ENCODE measurements around the gene MTCL1. TPM values are rescaled to one million over a fixed set of nuclear protein-coding genes. Genes with fewer than 3 reads are reported as not detected.

Gene MTCL1
- total RNA-seq (2021): 8.9 and 11.2 TPM in 2 replicates
- Bru-seq, nascent RNA: percentile 49 among the genes with signal in this experiment
- BruChase-seq, experiment 1, labeled RNA remaining after a 2-hour chase: percentile 50 among the genes with signal in this experiment
- BruChase-seq, experiment 2, labeled RNA remaining after a 6-hour chase: percentile 47 among the genes with signal in this experiment
- long read RNA-seq, partial matches to known transcripts: 5 of 6 reads
- long read RNA-seq, other reads (novel, unspliced or antisense): 1 of 6 reads

DNA sequence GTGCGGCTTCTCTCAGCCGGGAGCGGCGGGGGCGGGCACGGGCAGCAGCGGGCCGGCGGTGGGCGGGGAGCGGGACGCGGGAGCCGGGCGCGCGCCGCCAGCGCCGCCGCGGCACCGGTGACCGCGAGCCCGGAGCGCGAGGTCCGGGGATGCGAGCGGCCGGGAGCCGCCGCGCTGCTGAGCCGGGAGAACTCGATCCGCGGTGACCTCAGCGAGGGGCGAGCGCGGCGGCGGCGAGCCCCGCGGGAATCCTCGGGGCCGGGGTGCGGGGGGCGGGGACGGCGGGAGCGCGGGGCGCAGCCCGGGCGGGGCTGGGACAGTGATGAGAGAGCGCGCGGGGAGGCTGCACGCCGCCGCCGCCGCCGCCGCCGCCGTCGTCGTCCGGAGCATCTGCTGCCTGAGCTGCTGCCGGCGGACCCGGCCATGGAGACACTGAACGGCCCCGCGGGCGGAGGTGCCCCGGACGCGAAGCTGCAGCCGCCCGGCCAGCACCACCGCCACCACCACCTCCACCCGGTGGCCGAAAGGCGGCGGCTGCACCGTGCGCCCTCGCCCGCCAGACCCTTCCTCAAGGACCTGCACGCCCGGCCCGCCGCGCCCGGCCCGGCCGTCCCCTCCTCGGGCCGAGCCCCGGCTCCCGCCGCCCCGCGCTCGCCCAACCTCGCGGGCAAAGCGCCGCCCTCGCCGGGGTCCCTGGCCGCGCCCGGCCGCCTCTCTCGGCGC is at the start of gene MTCL1:
MTCL1 (plus strand) TSS at position 319 of the 723 bp plus-strand sequence; CDS start at position 424, 105 bp downstream.
- POLR2A ChIA-PET (ENCODE audit: low non-redundant PET): no interaction called here
- Histone ChIP-seq H3K27ac (ENCODE audit: low read depth, low read length, poor library complexity, severe bottlenecking) (no peak within 1 kb of the TSS), H3K9me3 (ENCODE audit: low read depth, low read length, poor library complexity, severe bottlenecking) (no peaks in the 10 kb centered on the region), H3K4me1 (ENCODE audit: insufficient read depth, low read length, poor library complexity, severe bottlenecking) (peaks cover 4% of the 10 kb centered on the region), H3K27me3 (replicated peaks; ENCODE audit: insufficient read depth, low read depth, low read length, poor library complexity) (peaks cover 11% of the 10 kb centered on the region), H3K36me3 (ENCODE audit: insufficient read depth, low read length, poor library complexity, severe bottlenecking) (no peaks in the 10 kb centered on the region), H3K4me3 (ENCODE audit: low read depth, low read length, poor library complexity, severe bottlenecking) (peak within 1 kb of the TSS; percentile 59)
- intact Hi-C loops (cut with micrococcal nuclease; ENCODE audit: unreplicated experiment): no loop called here
- BruUV-seq (replicated peaks): no TSS peak
- CTCF ChIA-PET: no interaction called here
- peak; percentile 53 for DNase-seq (ENCODE audit: low spot score)
- TF ChIP-seq, protein P1, sequence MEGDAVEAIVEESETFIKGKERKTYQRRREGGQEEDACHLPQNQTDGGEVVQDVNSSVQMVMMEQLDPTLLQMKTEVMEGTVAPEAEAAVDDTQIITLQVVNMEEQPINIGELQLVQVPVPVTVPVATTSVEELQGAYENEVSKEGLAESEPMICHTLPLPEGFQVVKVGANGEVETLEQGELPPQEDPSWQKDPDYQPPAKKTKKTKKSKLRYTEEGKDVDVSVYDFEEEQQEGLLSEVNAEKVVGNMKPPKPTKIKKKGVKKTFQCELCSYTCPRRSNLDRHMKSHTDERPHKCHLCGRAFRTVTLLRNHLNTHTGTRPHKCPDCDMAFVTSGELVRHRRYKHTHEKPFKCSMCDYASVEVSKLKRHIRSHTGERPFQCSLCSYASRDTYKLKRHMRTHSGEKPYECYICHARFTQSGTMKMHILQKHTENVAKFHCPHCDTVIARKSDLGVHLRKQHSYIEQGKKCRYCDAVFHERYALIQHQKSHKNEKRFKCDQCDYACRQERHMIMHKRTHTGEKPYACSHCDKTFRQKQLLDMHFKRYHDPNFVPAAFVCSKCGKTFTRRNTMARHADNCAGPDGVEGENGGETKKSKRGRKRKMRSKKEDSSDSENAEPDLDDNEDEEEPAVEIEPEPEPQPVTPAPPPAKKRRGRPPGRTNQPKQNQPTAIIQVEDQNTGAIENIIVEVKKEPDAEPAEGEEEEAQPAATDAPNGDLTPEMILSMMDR (conservative IDR thresholded peaks at IDR 0.05; ENCODE audit: low read depth, low read length): no peak
- TF ChIP-seq EZH2 (IDR thresholded peaks at IDR 0.05; ENCODE audit: borderline replicate concordance, low read depth, low read length, poor library complexity, severe bottlenecking): no peak

DNA sequence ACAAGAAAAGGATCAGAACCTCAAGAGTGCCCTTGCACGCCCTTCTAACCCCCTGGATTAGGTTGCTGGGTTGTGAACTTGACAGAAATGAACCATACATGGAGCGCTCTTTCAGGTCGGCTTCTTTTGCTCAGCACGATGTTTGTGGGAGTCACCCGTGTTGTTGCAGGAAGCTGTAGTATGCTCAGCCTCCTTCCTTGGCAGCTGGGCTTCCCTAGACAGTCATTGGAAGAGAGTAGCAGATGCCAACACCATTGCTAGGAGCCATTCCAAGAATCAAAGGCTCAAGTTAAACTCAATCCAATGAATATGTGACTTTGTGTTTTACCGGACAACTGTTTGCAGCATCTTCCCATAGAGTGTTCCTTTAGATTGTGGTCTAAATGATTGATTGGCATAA is 49.1 kb upstream of the MTCL1 start:
- H3K27me3 ChIP-seq (replicated peaks; ENCODE audit: insufficient read depth, low read depth, low read length, poor library complexity): peaks cover 14% of the 10 kb centered on the region
- TF ChIP-seq, protein P1 (conservative IDR thresholded peaks at IDR 0.05; ENCODE audit: low read depth, low read length): no peak
- no peak for TF ChIP-seq EZH2 (IDR thresholded peaks at IDR 0.05; ENCODE audit: borderline replicate concordance, low read depth, low read length, poor library complexity, severe bottlenecking)
- DNase-seq (ENCODE audit: low spot score): no peak
- intact Hi-C loops (cut with micrococcal nuclease; ENCODE audit: unreplicated experiment): loop anchor here (10.0 kb wide), 2 partner anchors 399 to 859 kb away; no protein-coding TSS in a partner anchor
- no peak overlapping the region for H3K27ac ChIP-seq (ENCODE audit: low read depth, low read length, poor library complexity, severe bottlenecking)
- no peak overlapping the region for H3K4me3 ChIP-seq (ENCODE audit: low read depth, low read length, poor library complexity, severe bottlenecking)
- CTCF ChIA-PET: interaction anchor here (0.8 kb wide), 1 partner anchor 327 kb away, joined by 4 read pairs; no protein-coding TSS in a partner anchor
- POLR2A ChIA-PET (ENCODE audit: low non-redundant PET): no interaction called here
- no peaks in the 10 kb centered on the region for H3K4me1 ChIP-seq (ENCODE audit: insufficient read depth, low read length, poor library complexity, severe bottlenecking)
- no peaks in the 10 kb centered on the region for H3K36me3 ChIP-seq (ENCODE audit: insufficient read depth, low read length, poor library complexity, severe bottlenecking)
- no TSS peak for BruUV-seq (replicated peaks)
- no peaks in the 10 kb centered on the region for H3K9me3 ChIP-seq (ENCODE audit: low read depth, low read length, poor library complexity, severe bottlenecking)

DNA sequence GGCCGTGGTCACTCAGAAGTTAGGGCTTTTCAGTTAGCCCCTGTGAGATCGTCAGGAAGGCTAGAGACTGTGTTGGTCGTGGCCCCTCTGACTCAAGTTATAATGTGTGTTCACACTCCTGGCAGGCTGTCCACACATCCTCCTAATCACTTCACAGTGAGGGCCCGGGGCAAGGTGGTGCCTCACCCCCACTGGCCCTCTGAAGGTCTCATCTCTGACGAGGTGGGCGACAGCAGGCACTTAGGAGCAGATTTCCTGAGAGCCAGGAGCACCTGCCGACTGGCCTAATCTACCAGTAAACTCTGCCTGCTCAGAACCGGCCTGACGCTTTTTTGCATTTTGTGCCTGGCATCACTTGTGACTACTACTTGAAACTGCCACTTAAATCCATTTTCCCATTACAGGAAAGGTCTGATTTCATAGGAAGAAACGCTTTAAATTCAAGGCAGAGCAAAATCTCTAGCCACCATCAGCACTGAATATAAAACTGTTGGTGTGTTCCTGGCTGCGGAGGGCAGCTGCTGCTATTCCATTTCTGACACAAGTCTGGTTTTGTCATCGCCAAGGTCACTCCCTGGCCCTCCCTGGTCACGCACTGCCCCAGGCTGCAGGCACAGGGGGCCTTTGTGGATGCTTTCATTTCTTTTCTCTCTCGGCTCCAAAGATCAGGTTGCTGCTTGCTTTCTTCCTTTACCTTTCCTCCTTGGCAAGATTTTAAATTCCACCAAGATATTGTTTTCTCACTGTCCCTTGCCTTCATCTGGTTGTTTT is 48.1 kb upstream of the MTCL1 start:
- CTCF ChIA-PET: no interaction called here
- POLR2A ChIA-PET (ENCODE audit: low non-redundant PET): no interaction called here
- no peak overlapping the region for H3K27ac ChIP-seq (ENCODE audit: low read depth, low read length, poor library complexity, severe bottlenecking)

More for the DNA sequence above, 48.1 kb upstream of the MTCL1 start:
- Histone ChIP-seq H3K4me1 (ENCODE audit: insufficient read depth, low read length, poor library complexity, severe bottlenecking) (no peaks in the 10 kb centered on the region), H3K4me3 (ENCODE audit: low read depth, low read length, poor library complexity, severe bottlenecking) (no peak overlapping the region), H3K9me3 (ENCODE audit: low read depth, low read length, poor library complexity, severe bottlenecking) (no peaks in the 10 kb centered on the region), H3K27me3 (replicated peaks; ENCODE audit: insufficient read depth, low read depth, low read length, poor library complexity) (peaks cover 14% of the 10 kb centered on the region), H3K36me3 (ENCODE audit: insufficient read depth, low read length, poor library complexity, severe bottlenecking) (no peaks in the 10 kb centered on the region)
- intact Hi-C loops (cut with micrococcal nuclease; ENCODE audit: unreplicated experiment): loop anchor here (10.0 kb wide), 2 partner anchors 398 to 858 kb away; no protein-coding TSS in a partner anchor
- BruUV-seq (replicated peaks): no TSS peak
- TF ChIP-seq, protein P1 (conservative IDR thresholded peaks at IDR 0.05; ENCODE audit: low read depth, low read length): no peak
- TF ChIP-seq EZH2 (IDR thresholded peaks at IDR 0.05; ENCODE audit: borderline replicate concordance, low read depth, low read length, poor library complexity, severe bottlenecking): no peak
- no peak for DNase-seq (ENCODE audit: low spot score)

Data from A673 (cell line).